MCF 10A (cell line): ENCODE measurements around the gene IFI27L2. TPM values are rescaled to one million over a fixed set of nuclear protein-coding genes. Genes with fewer than 3 reads are reported as not detected.

Experiments
- BruUV-seq: library from RNA; stranded (reverse); fragments of 400-500 nt; replicated peaks from 2 replicates; lab custom pipeline; 2021; lab: Mats Ljungman, UMichigan
- CTCF ChIA-PET: fragments of 300-600 bp; sonication (Branson Sonifier 250); formaldehyde crosslinking; extraction: SDS; loops from one replicate; lab custom pipeline; 2021; ENCODE audit warnings: antibody characterized with exemption, inconsistent platforms; lab: Yijun Ruan, JAX
- POLR2A ChIA-PET: fragments of 300-600, 350-650 bp; sonication (Branson Sonifier 250); formaldehyde crosslinking; extraction: SDS; loops from one replicate; lab custom pipeline; 2020; ENCODE audit warnings: antibody characterized with exemption, inconsistent platforms; lab: Yijun Ruan, JAX
- DNase-seq: peaks from one replicate; pipeline ENCODE4 v3.0.0-alpha.2; 2018; ENCODE audit not compliant: unreplicated experiment
- H3K27ac Mint-ChIP-seq: one replicate; pipeline ENCODE4 v1.8.0; 2022; ENCODE audit warnings: mild to moderate bottlenecking, low read depth, mixed read lengths; ENCODE audit not compliant: unreplicated experiment
- H3K27me3 Mint-ChIP-seq: one replicate; pipeline ENCODE4 v1.8.0; 2022; ENCODE audit warnings: mixed read lengths; ENCODE audit not compliant: insufficient read depth, unreplicated experiment
- H3K36me3 Mint-ChIP-seq: one replicate; pipeline ENCODE4 v1.8.0; 2022; ENCODE audit warnings: mild to moderate bottlenecking, moderate library complexity, mixed read lengths; ENCODE audit not compliant: insufficient read depth, unreplicated experiment
- H3K4me1 Mint-ChIP-seq: one replicate; pipeline ENCODE4 v1.8.0; 2022; ENCODE audit warnings: mixed read lengths; ENCODE audit not compliant: insufficient read depth, unreplicated experiment
- H3K4me3 Mint-ChIP-seq: one replicate; pipeline ENCODE4 v1.8.0; 2022; ENCODE audit warnings: mild to moderate bottlenecking, moderate library complexity, mixed read lengths; ENCODE audit not compliant: unreplicated experiment
- H3K9me3 Mint-ChIP-seq: one replicate; pipeline ENCODE4 v1.8.0; 2022; ENCODE audit warnings: mixed read lengths; ENCODE audit not compliant: unreplicated experiment
- CTCF ChIP-seq: fragments of 200-600 bp; IDR thresholded peaks from one replicate; pipeline ENCODE4 v1.8.0; 2022; ENCODE audit warnings: antibody characterized with exemption, mild to moderate bottlenecking; ENCODE audit not compliant: unreplicated experiment
- intact Hi-C: fragments of 100-400 bp; cut with micrococcal nuclease; formaldehyde crosslinking; loops from 2 replicates; pipeline ENCODE4 v1.14.1; 2022
- total RNA-seq: library from RNA; stranded (reverse); gene quantifications from 2 replicates; pipeline ENCODE4 v1.2.3, GENCODE V29; 2022

IFI27L2 gene
- total RNA-seq, 1 experiment from 2014 or later, result 44.3 TPM

GRCh38 chr14:94143711-94144110 is 14.3 kb upstream of the IFI27L2 start:
- DNase-seq, result no peak
- TF ChIP-seq CTCF, result no peak
- Mint-ChIP-seq H3K27ac (no peak overlapping the region), H3K4me1 (peaks cover 12% of the 10 kb centered on the region), H3K27me3 (peaks cover 7% of the 10 kb centered on the region), H3K4me3 (no peak overlapping the region), H3K9me3 (no peaks in the 10 kb centered on the region), H3K36me3 (no peaks in the 10 kb centered on the region)
- ChIA-PET POLR2A (no interaction called here), CTCF (interaction anchor here (0.6 to 1.2 kb wide), 2 partner anchors 16 to 36 kb away, joined by 3 read pairs; no protein-coding TSS in a partner anchor)
- BruUV-seq, result no TSS peak
- intact Hi-C loops, result no loop called here

- H3K4me1 Mint-ChIP-seq, result peaks cover 12% of the 10 kb centered on the region
- intact Hi-C loops, result no loop called here
- ChIA-PET CTCF (interaction anchor here (0.6 to 7.6 kb wide), 5 partner anchors 12 to 269 kb away, joined by 3 to 99 read pairs (median 4); no protein-coding TSS in a partner anchor), POLR2A (no interaction called here)
- H3K9me3 Mint-ChIP-seq, result no peaks in the 10 kb centered on the region
- DNase-seq, result no peak
- H3K4me3 Mint-ChIP-seq, result no peak overlapping the region
- H3K36me3 Mint-ChIP-seq, result no peaks in the 10 kb centered on the region
- no TSS peak for BruUV-seq
- peak; percentile 21 for TF ChIP-seq CTCF
- no peak overlapping the region for H3K27ac Mint-ChIP-seq
- H3K27me3 Mint-ChIP-seq, result peaks cover 2% of the 10 kb centered on the region
These were observed 13.8 kb upstream of the IFI27L2 start for GRCh38 chr14:94143239-94143638.

- Mint-ChIP-seq H3K27ac (no peak overlapping the region), H3K4me1 (peaks cover 12% of the 10 kb centered on the region), H3K27me3 (no peaks in the 10 kb centered on the region), H3K9me3 (no peaks in the 10 kb centered on the region), H3K36me3 (no peaks in the 10 kb centered on the region), H3K4me3 (no peak overlapping the region)
- DNase-seq, result no peak
- ChIA-PET CTCF (interaction anchor here (0.6 to 7.6 kb wide), 8 partner anchors 12 to 476 kb away, joined by 3 to 99 read pairs (median 4); no protein-coding TSS in a partner anchor), POLR2A (interaction anchor here (0.7 to 1.2 kb wide), 2 partner anchors 9 to 44 kb away, joined by 3 read pairs; no protein-coding TSS in a partner anchor)
- no TSS peak for BruUV-seq
- no peak for TF ChIP-seq CTCF
- intact Hi-C loops, result no loop called here
These were observed 13.4 kb upstream of the IFI27L2 start for GRCh38 chr14:94142836-94143235.

- no peak overlapping the region for H3K4me3 Mint-ChIP-seq
- intact Hi-C loops, result no loop called here
- no peak for TF ChIP-seq CTCF
- H3K27ac Mint-ChIP-seq, result no peak overlapping the region
- POLR2A ChIA-PET, result interaction anchor here (0.7 to 1.2 kb wide), 2 partner anchors 10 to 44 kb away, joined by 3 read pairs; no protein-coding TSS in a partner anchor
- peaks cover 12% of the 10 kb centered on the region for H3K4me1 Mint-ChIP-seq
- DNase-seq, result no peak
- H3K27me3 Mint-ChIP-seq, result no peaks in the 10 kb centered on the region
- BruUV-seq, result no TSS peak
- no peaks in the 10 kb centered on the region for H3K9me3 Mint-ChIP-seq
- no peaks in the 10 kb centered on the region for H3K36me3 Mint-ChIP-seq
- CTCF ChIA-PET, result interaction anchor here (0.6 to 7.6 kb wide), 7 partner anchors 11 to 477 kb away, joined by 3 to 99 read pairs (median 4); no protein-coding TSS in a partner anchor
These were observed 12.8 kb upstream of the IFI27L2 start for GRCh38 chr14:94142247-94142646.
